ENCODE results near the gene GNPAT. TPM values are rescaled to one million over a fixed set of nuclear protein-coding genes. Genes with fewer than 3 reads are reported as not detected.

The GNPAT gene
- total RNA-seq, 2 experiments from 2014 or later = 38.4 to 38.9 TPM

DNA sequence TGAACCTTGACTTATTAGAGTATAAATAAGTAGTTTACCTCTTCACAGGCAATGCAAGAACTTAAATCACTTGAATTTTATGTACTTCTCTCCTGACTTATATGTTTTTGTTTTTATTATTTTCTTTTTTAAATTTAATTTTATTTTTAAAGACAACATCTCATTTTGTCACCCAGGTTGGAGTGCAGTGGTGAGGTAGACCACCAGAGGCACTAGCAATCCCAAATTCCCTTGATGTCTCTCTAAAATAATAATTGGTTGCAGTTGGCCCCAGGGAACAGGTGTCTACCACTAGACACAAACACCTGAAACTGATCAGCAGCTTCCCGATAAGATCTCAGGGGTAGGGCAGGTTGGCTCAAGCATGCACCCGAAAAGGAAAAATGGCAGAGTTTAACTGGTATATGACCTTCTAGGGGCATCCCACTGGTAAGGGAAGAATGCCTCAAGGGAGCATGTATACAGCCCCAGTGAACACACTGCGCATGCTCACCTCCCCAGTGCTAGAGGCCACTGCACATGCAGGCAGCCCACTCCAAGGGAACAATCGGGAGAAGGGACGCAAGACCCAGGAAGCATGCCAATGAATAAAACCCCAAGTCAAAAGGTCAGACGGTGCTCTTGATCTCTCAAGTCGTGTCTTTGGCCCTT lies 82.0 kb downstream of the GNPAT start:
- POLR2A ChIA-PET = no interaction called here
- ATAC-seq (ENCODE audit: low read depth) (no peak), DNase-seq (no peak)
- no peaks in the 10 kb centered on the region for H3K27me3 Mint-ChIP-seq
- H3K4me3 Mint-ChIP-seq = no peak overlapping the region
- H3K4me1 Mint-ChIP-seq = no peaks in the 10 kb centered on the region
- H3K36me3 Mint-ChIP-seq = no peaks in the 10 kb centered on the region
- no peak overlapping the region for H3K27ac Mint-ChIP-seq
- H3K9me3 Mint-ChIP-seq = no peaks in the 10 kb centered on the region

DNA sequence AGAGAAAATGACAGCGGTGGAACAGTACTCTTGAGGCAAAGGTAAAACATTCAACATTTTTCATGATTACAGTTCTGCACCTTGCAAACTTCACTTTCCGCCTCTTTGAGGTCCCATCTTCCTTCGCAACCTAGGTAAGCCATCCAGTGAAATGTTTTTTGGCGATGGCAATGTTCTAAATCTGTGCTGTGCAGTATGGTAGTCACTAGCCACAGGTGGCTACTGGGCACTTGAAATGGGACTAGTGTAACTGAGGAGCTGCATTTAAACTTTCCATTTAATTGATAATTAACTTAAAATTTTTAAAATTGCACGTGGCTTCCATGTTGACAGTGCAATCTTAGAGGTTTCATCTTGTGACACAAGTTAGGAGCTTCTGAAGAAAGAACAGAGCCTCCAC lies 83.6 kb downstream of the GNPAT start:
- H3K27ac Mint-ChIP-seq = no peak overlapping the region
- H3K27me3 Mint-ChIP-seq = no peaks in the 10 kb centered on the region
- H3K4me1 Mint-ChIP-seq = no peaks in the 10 kb centered on the region
- no peak overlapping the region for H3K4me3 Mint-ChIP-seq
- ATAC-seq (ENCODE audit: low read depth) (no peak), DNase-seq (no peak)
- H3K9me3 Mint-ChIP-seq = no peaks in the 10 kb centered on the region
- POLR2A ChIA-PET = no interaction called here
- no peaks in the 10 kb centered on the region for H3K36me3 Mint-ChIP-seq

- DNase-seq = no peak
- no peaks in the 10 kb centered on the region for H3K27me3 Mint-ChIP-seq
- POLR2A ChIA-PET = no interaction called here
- no peaks in the 10 kb centered on the region for H3K4me1 Mint-ChIP-seq
- no peak overlapping the region for H3K27ac Mint-ChIP-seq
- H3K36me3 Mint-ChIP-seq = peaks cover 3% of the 10 kb centered on the region
- ATAC-seq (ENCODE audit: low read depth) = no peak
- no peaks in the 10 kb centered on the region for H3K9me3 Mint-ChIP-seq
- H3K4me3 Mint-ChIP-seq = no peak overlapping the region
Measured at GRCh38 chr1:231326248-231326647, 85.2 kb downstream of the GNPAT start.

Other genes starting within 250 kb of the GNPAT start
- 1 to 10 TPM; 6.7 to 7.6 TPM for gene FAM89A, start 201.0 kb upstream of the GNPAT start, total RNA-seq
- gene TRIM67, start 79.2 kb upstream of the GNPAT start, total RNA-seq = not detected
- 10 to 100 TPM; 24.0 to 24.3 TPM for gene EXOC8, start 96.6 kb downstream of the GNPAT start, total RNA-seq
- 10 to 100 TPM; 14.7 to 19.0 TPM for gene SPRTN, start 97.1 kb downstream of the GNPAT start, total RNA-seq
- 10 to 100 TPM; 34.9 to 39.8 TPM for gene EGLN1, start 181.1 kb downstream of the GNPAT start, total RNA-seq